HEK293 (cell line): Measurements from ENCODE around the gene CRYBB3.
A peak's percentile ranks its signal among the peaks of the same experiment; 100 is the strongest.
"Not testable (repeated sequence)": the region's sequence is repeated elsewhere in the genome, so short reads cannot be mapped to it uniquely, and the experiment has no call there.

ENCODE experiments used
- CTCF ChIA-PET: fragments of 350-600 bp; formaldehyde crosslinking; extraction: SDS; loops from one replicate; lab custom pipeline; 2021; ENCODE audit warnings: antibody characterized with exemption; lab: Yijun Ruan, JAX
- POLR2A ChIA-PET: fragments of 300-600 bp; formaldehyde crosslinking; extraction: SDS; loops from one replicate; lab custom pipeline; 2020; ENCODE audit warnings: antibody characterized with exemption, inconsistent platforms; lab: Yijun Ruan, JAX
- H3K27ac ChIP-seq: fragments of 200-500 bp; sonication (Bioruptor generic); 2 replicates; pipeline ENCODE4 v1.5.1; 2014; ENCODE audit warnings: low read depth, low read length, control low read depth, inconsistent platforms; ENCODE audit errors: extremely low read depth
- H3K36me3 ChIP-seq, 2 experiments: fragments of 200-500 bp in 1 of 2; sonication (Bioruptor generic) in 1 of 2; 1 replicate in 1 of 2; 2 replicates in 1 of 2; pipeline ENCODE4 v1.5.1; 2014 to 2017; ENCODE audit warnings: inconsistent platforms in 2 of 2, low read length in 2 of 2; ENCODE audit not compliant: control insufficient read depth in 2 of 2, insufficient read depth in 1 of 2
- H3K4me1 ChIP-seq: fragments of 200-500 bp; sonication (Bioruptor generic); 2 replicates; pipeline ENCODE4 v1.5.1; 2014; ENCODE audit warnings: mild to moderate bottlenecking, low read length, inconsistent platforms; ENCODE audit not compliant: control insufficient read depth, insufficient read depth
- H3K4me3 ChIP-seq: 2 replicates; pipeline ENCODE4 v1.5.1; 2011; ENCODE audit warnings: low read depth, mild to moderate bottlenecking, control low read depth, low read length, moderate library complexity
- H3K9me3 ChIP-seq: fragments of 200-500 bp; sonication (Bioruptor generic); 2 replicates; pipeline ENCODE4 v1.5.1; 2014; ENCODE audit warnings: low read depth, low read length, inconsistent platforms; ENCODE audit not compliant: control insufficient read depth, insufficient read depth
- EGR2 ChIP-seq: fragments of 450-650 bp; formaldehyde crosslinking; IDR thresholded peaks from 2 replicates; pipeline ENCODE4 v1.5.1; 2016; ENCODE audit warnings: low read depth, missing biosample characterization, missing genetic modification characterization
- MZF1 ChIP-seq: fragments of 450-650 bp; formaldehyde crosslinking; IDR thresholded peaks from 2 replicates; pipeline ENCODE4 v1.5.1; 2017; ENCODE audit warnings: missing biosample characterization, missing genetic modification characterization, borderline replicate concordance
- OVOL3 ChIP-seq: fragments of 450-650 bp; formaldehyde crosslinking; IDR thresholded peaks from 2 replicates; pipeline ENCODE4 v1.5.1; 2016; ENCODE audit warnings: missing biosample characterization, missing genetic modification characterization
- SP7 ChIP-seq: fragments of 450-650 bp; formaldehyde crosslinking; IDR thresholded peaks from 2 replicates; pipeline ENCODE4 v1.5.1; 2016; ENCODE audit warnings: missing biosample characterization, missing genetic modification characterization
- ZBTB49 ChIP-seq: fragments of 450-650 bp; formaldehyde crosslinking; IDR thresholded peaks from 2 replicates; pipeline ENCODE4 v1.5.1; 2016; ENCODE audit warnings: missing biosample characterization, missing genetic modification characterization, low read depth
- ZBTB6 ChIP-seq: fragments of 450-650 bp; formaldehyde crosslinking; IDR thresholded peaks from 2 replicates; pipeline ENCODE4 v1.5.1; 2017; ENCODE audit warnings: missing biosample characterization, missing genetic modification characterization
- ZFP3 ChIP-seq: fragments of 450-650 bp; formaldehyde crosslinking; IDR thresholded peaks from 2 replicates; pipeline ENCODE4 v1.5.1; 2016; ENCODE audit warnings: low read depth, missing biosample characterization, missing genetic modification characterization
- ZNF121 ChIP-seq: fragments of 450-650 bp; formaldehyde crosslinking; IDR thresholded peaks from 2 replicates; pipeline ENCODE4 v1.5.1; 2016; ENCODE audit warnings: missing biosample characterization, missing genetic modification characterization
- ZNF23 ChIP-seq: fragments of 450-650 bp; formaldehyde crosslinking; IDR thresholded peaks from 2 replicates; pipeline ENCODE4 v1.5.1; 2016; ENCODE audit warnings: missing biosample characterization, missing genetic modification characterization, borderline replicate concordance
- ZNF24 ChIP-seq: fragments of 450-650 bp; formaldehyde crosslinking; IDR thresholded peaks from 2 replicates; pipeline ENCODE4 v1.5.1; 2016; ENCODE audit warnings: missing biosample characterization, missing genetic modification characterization
- ZNF501 ChIP-seq: fragments of 450-650 bp; formaldehyde crosslinking; IDR thresholded peaks from 2 replicates; pipeline ENCODE4 v1.5.1; 2016; ENCODE audit warnings: missing biosample characterization, missing genetic modification characterization
- ZNF514 ChIP-seq: fragments of 450-650 bp; formaldehyde crosslinking; IDR thresholded peaks from 2 replicates; pipeline ENCODE4 v1.5.1; 2016; ENCODE audit warnings: missing biosample characterization, missing genetic modification characterization
- ZNF518A ChIP-seq: fragments of 450-650 bp; formaldehyde crosslinking; conservative IDR thresholded peaks from 2 replicates; pipeline ENCODE4 v1.5.1; 2016; ENCODE audit warnings: low read depth, missing biosample characterization, missing genetic modification characterization
- ZNF544 ChIP-seq: fragments of 450-650 bp; formaldehyde crosslinking; IDR thresholded peaks from 2 replicates; pipeline ENCODE4 v1.5.0; 2017; ENCODE audit warnings: missing biosample characterization, missing genetic modification characterization
- ZNF549 ChIP-seq: fragments of 450-650 bp; IDR thresholded peaks from 2 replicates; pipeline ENCODE4 v1.5.1; 2018; ENCODE audit warnings: missing biosample characterization, missing genetic modification characterization, mild to moderate bottlenecking, inconsistent platforms, moderate library complexity
- ZNF561 ChIP-seq: fragments of 450-650 bp; IDR thresholded peaks from 2 replicates; pipeline ENCODE4 v1.5.1; 2018; ENCODE audit warnings: missing biosample characterization, missing genetic modification characterization, borderline replicate concordance
- ZNF623 ChIP-seq: fragments of 450-650 bp; formaldehyde crosslinking; IDR thresholded peaks from 2 replicates; pipeline ENCODE4 v1.5.1; 2016; ENCODE audit warnings: missing biosample characterization, missing genetic modification characterization
- ZNF645 ChIP-seq: fragments of 450-650 bp; formaldehyde crosslinking; IDR thresholded peaks from 2 replicates; pipeline ENCODE4; 2016; ENCODE audit warnings: missing biosample characterization, missing genetic modification characterization
- ZNF654 ChIP-seq: fragments of 450-650 bp; formaldehyde crosslinking; IDR thresholded peaks from 2 replicates; pipeline ENCODE4 v1.5.1; 2016; ENCODE audit warnings: low read depth, missing biosample characterization, missing genetic modification characterization
- ZNF692 ChIP-seq: fragments of 450-650 bp; formaldehyde crosslinking; IDR thresholded peaks from 2 replicates; pipeline ENCODE4 v1.5.1; 2016; ENCODE audit warnings: missing biosample characterization, missing genetic modification characterization
- ZNF768 ChIP-seq: fragments of 450-650 bp; formaldehyde crosslinking; IDR thresholded peaks from 2 replicates; pipeline ENCODE4 v1.5.1; 2018; ENCODE audit warnings: missing biosample characterization, mild to moderate bottlenecking, missing genetic modification characterization

Gene CRYBB3

GRCh38 chr22:25228822-25229221 is 29.2 kb downstream of the CRYBB3 start (continued):
- TF ChIP-seq ZNF518A (tag by site-specific recombination): no peak
- TF ChIP-seq ZNF692: no peak
- TF ChIP-seq ZNF561 (tag by site-specific recombination): no peak
- no peak for TF ChIP-seq ZNF514 (tag by site-specific recombination)
- peak; percentile 92 for TF ChIP-seq EGR2 (tag by site-specific recombination)
- no peak for TF ChIP-seq ZNF645 (tag by site-specific recombination)
- TF ChIP-seq ZBTB49 (tag by site-specific recombination): no peak
- TF ChIP-seq ZNF121 (tag by site-specific recombination): no peak
- TF ChIP-seq ZNF544 (tag by site-specific recombination): no peak

- H3K9me3 ChIP-seq, H3K4me3 ChIP-seq, POLR2A ChIA-PET, H3K36me3 ChIP-seq, H3K27ac ChIP-seq, H3K4me1 ChIP-seq: not testable (repeated sequence)
- CTCF ChIA-PET: interaction anchor here (1.8 to 6.3 kb wide), 2 partner anchors 28 to 103 kb away, joined by 6 to 43 read pairs; no protein-coding TSS in a partner anchor
- peak; percentile 92 for TF ChIP-seq ZNF623 (tag by site-specific recombination)
Observed at GRCh38 chr22:25230760-25231159, 31.1 kb downstream of the CRYBB3 start.

GRCh38 chr22:25232301-25232700 is 32.6 kb downstream of the CRYBB3 start:
- Histone ChIP-seq H3K36me3 (no peaks in the 10 kb centered on the region), H3K4me1 (no peaks in the 10 kb centered on the region), H3K4me3 (no peak overlapping the region), H3K9me3 (no peaks in the 10 kb centered on the region), H3K27ac (no peak overlapping the region)
- ChIA-PET CTCF (interaction anchor here (0.7 to 6.3 kb wide), 7 partner anchors 30 to 1197 kb away, joined by 3 to 43 read pairs (median 3); no protein-coding TSS in a partner anchor), POLR2A (no interaction called here)
- TF ChIP-seq OVOL3 (no peak), ZNF514 (tag by site-specific recombination) (no peak), ZNF501 (tag by site-specific recombination) (no peak), EGR2 (tag by site-specific recombination) (no peak), ZNF654 (tag by site-specific recombination) (no peak), SP7 (tag by site-specific recombination) (no peak), ZNF549 (tag by site-specific recombination) (no peak), ZFP3 (no peak), MZF1 (no peak), ZNF24 (tag by site-specific recombination) (no peak), ZNF23 (tag by site-specific recombination) (no peak), ZNF768 (tag by site-specific recombination) (no peak), ZBTB6 (no peak)
